ENCODE results near the gene ITIH5. TPM values are rescaled to one million over a fixed set of nuclear protein-coding genes. Genes with fewer than 3 reads are reported as not detected.

ITIH5 gene
- total and polyA plus RNA-seq, 2 of the 8 experiments (the other 6 are each of a cell fraction or from before 2014, with no cell fraction given), result 5.8 to 7.6 TPM

DNA sequence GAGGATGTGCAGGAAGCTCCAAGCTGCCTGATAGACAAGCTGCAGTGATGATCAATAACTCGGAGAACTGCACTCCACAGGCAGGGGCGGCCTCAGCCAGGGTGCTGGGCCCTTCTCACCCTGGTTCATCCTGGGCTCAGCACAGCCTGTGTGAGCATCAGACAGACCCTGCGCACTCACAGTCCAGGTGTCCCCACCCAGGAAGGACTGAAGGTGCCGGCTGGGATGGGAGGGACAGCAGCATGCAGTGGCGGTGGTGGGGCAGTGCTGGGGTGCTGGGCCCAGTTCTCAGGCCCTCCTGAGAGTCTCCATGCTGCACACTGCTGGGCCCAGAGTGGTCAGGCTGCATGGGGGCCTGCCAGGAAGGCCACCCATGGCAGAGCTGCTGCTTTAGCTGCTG is 74.1 kb downstream of the ITIH5 start:
- Histone ChIP-seq H2BK20ac (ENCODE audit: low read length) (no peak overlapping the region), H3K79me2 (ENCODE audit: control insufficient read depth in 1 of 2, insufficient read depth in 2 of 2, low read length in 2 of 2) (no peaks in the 10 kb centered on the region), H2BK120ac (replicated peaks; ENCODE audit: low read depth, low read length) (no peak overlapping the region), H3K4ac (replicated peaks; ENCODE audit: insufficient read length, low read depth, low read length) (no peak overlapping the region), H3K9me3 (ENCODE audit: insufficient read depth in 2 of 2, low read depth in 1 of 2, low read length in 1 of 2) (no peaks in the 10 kb centered on the region), H2BK12ac (ENCODE audit: low read depth, low read length) (no peak overlapping the region), H3K18ac (ENCODE audit: extremely low read depth, low read length) (no peak overlapping the region), H3K27ac (ENCODE audit: low read depth, low read length) (no peak overlapping the region), H4K20me1 (replicated peaks in 1 of 2; ENCODE audit: control insufficient read depth in 1 of 2, insufficient read depth in 2 of 2, low read length in 2 of 2) (no peaks in the 10 kb centered on the region), H3K4me1 (replicated peaks in 1 of 4; ENCODE audit: control insufficient read depth in 3 of 4, insufficient read depth in 4 of 4, low read length in 3 of 4) (no peaks in the 10 kb centered on the region), H2AFZ (ENCODE audit: low read length) (no peak overlapping the region), H3K36me3 (ENCODE audit: control insufficient read depth in 2 of 4, insufficient read depth in 4 of 4, low read length in 3 of 4) (no peaks in the 10 kb centered on the region), H3K4me3 (ENCODE audit: extremely low read depth in 1 of 4, insufficient read depth in 2 of 4, low read depth in 3 of 4, low read length in 4 of 4) (no peak overlapping the region), H2BK5ac (ENCODE audit: low read depth, low read length) (no peak overlapping the region), H4K91ac (replicated peaks; ENCODE audit: insufficient read length, low read length) (no peak overlapping the region), H4K8ac (ENCODE audit: extremely low read depth, insufficient read depth, low read length) (no peak overlapping the region), H4K5ac (ENCODE audit: insufficient read length, low read depth, low read length) (no peak overlapping the region), H3K9ac (replicated peaks in 1 of 4; ENCODE audit: extremely low read depth in 1 of 4, low read depth in 3 of 4, low read length in 3 of 4) (no peak overlapping the region), H2BK15ac (ENCODE audit: low read length) (no peak overlapping the region), H3K79me1 (ENCODE audit: low read depth, low read length) (no peaks in the 10 kb centered on the region), H3K56ac (replicated peaks; ENCODE audit: insufficient read length, low read depth, low read length) (no peak overlapping the region), H3K23me2 (ENCODE audit: low read depth, low read length) (no peaks in the 10 kb centered on the region), H3K4me2 (ENCODE audit: insufficient read depth in 1 of 2, low read depth in 2 of 2, low read length in 2 of 2) (no peak overlapping the region; a peak in 1 of 4 replicates), H3K23ac (ENCODE audit: insufficient read length) (no peak overlapping the region), H3K14ac (ENCODE audit: insufficient read length) (no peak overlapping the region), H3K27me3 (replicated peaks in 1 of 4; ENCODE audit: control insufficient read depth in 3 of 4, extremely low read depth in 1 of 4, insufficient read depth in 3 of 4, low read length in 3 of 4) (no peaks in the 10 kb centered on the region), H2AK5ac (ENCODE audit: low read depth, low read length) (no peak overlapping the region)
- DNase-seq (ENCODE audit: low read depth in 1 of 2, low spot score in 2 of 2), result no peak
- ChIA-PET POLR2A (ENCODE audit: partially characterized antibody) (interaction anchor here (0.6 kb wide), 1 partner anchor 44 kb away, joined by 3 read pairs; no protein-coding TSS in a partner anchor), CTCF (ENCODE audit: partially characterized antibody) (interaction anchor here (0.8 to 1.0 kb wide), 3 partner anchors 16 to 106 kb away, joined by 3 to 4 read pairs (median 3); no protein-coding TSS in a partner anchor)
- FAIRE-seq, result no peak
- WGBS, 2 experiments (ENCODE audit: extremely low coverage in 1 of 2, insufficient coverage in 1 of 2, insufficient read length in 1 of 2, insufficient replicate concordance in 2 of 2, low coverage in 1 of 2, low lambda C conversion rate in 2 of 2, missing lambda C conversion rate in 1 of 2), result 87% methylated on average over 5 of the region's 5 CpGs; no CpG with 5 or more reads in 1 of the 2 experiments
- TF ChIP-seq HDAC6 (IDR thresholded peaks at IDR 0.05; ENCODE audit: low read depth, low read length) (no peak), YY1 (IDR thresholded peaks at IDR 0.05; ENCODE audit: low read depth, low read length) (no peak), SP4 (IDR thresholded peaks at IDR 0.05; ENCODE audit: low read length) (no peak), BACH1 (IDR thresholded peaks at IDR 0.05; ENCODE audit: low read length) (no peak), RFX5 (IDR thresholded peaks at IDR 0.05; ENCODE audit: borderline replicate concordance, low read depth, low read length) (no peak), MAFK (IDR thresholded peaks at IDR 0.05; ENCODE audit: low read depth, low read length) (no peak), SP2 (IDR thresholded peaks at IDR 0.05; ENCODE audit: low read length) (no peak), ZNF274 (IDR thresholded peaks at IDR 0.05; ENCODE audit: borderline replicate concordance, extremely low read depth, low read length) (no peak), SIX5 (IDR thresholded peaks at IDR 0.05; ENCODE audit: low read depth, low read length) (no peak), RAD21 (IDR thresholded peaks at IDR 0.05 in 1 of 2, conservative IDR thresholded peaks at IDR 0.05 in 1 of 2; ENCODE audit: low read depth in 2 of 2, low read length in 2 of 2) (no peak), KDM1A (IDR thresholded peaks at IDR 0.05; ENCODE audit: borderline replicate concordance, low read length) (no peak), POLR2AphosphoS5 (IDR thresholded peaks at IDR 0.05; ENCODE audit: low read depth, low read length) (no peak), ASH2L (IDR thresholded peaks at IDR 0.05; ENCODE audit: low read length) (no peak), CREB1 (IDR thresholded peaks at IDR 0.05) (no peak), SP1 (IDR thresholded peaks at IDR 0.05; ENCODE audit: low read depth, low read length) (no peak)

Data from H1 (cell line).